HCT116 (cell line): ENCODE results near the gene TESPA1. TPM values are rescaled to one million over a fixed set of nuclear protein-coding genes. Genes with fewer than 3 reads are reported as not detected.
A peak's percentile ranks its signal among the peaks of the same experiment; 100 is the strongest.

Experiments used
- ATAC-seq: fragments of 200-7000 bp; cut with Tn5 transposase; 2 replicates; pipeline ENCODE4 v1.9.1; 2020; ENCODE audit warnings: mild to moderate bottlenecking, moderate library complexity
- BruUV-seq: library from RNA; stranded (reverse); fragments of 400-500 nt; replicated peaks from 2 replicates; lab custom pipeline; 2021; lab: Mats Ljungman, UMichigan
- CTCF ChIA-PET: fragments of 300-600 bp; sonication (Branson Sonifier 250); formaldehyde crosslinking; loops from one replicate; lab custom pipeline; 2021; ENCODE audit warnings: antibody characterized with exemption; lab: Charles Lee
- POLR2A ChIA-PET: fragments of 300-600, 350-600 bp; sonication (Branson Sonifier 250); formaldehyde crosslinking; loops from one replicate; lab custom pipeline; 2021; ENCODE audit warnings: antibody characterized with exemption; lab: Charles Lee
- RAD21 ChIA-PET, 2 experiments: fragments of 300-600 bp; sonication (Branson Sonifier 250); formaldehyde crosslinking; loops; one replicate each; lab custom pipeline; 2023; ENCODE audit warnings: low total read pairs in 2 of 2; ENCODE audit not compliant: uncharacterized antibody in 2 of 2, unreplicated experiment in 2 of 2, low non-redundant PET in 1 of 2; lab: Charles Lee
- DNase-seq: peaks from one replicate; pipeline ENCODE4 v3.0.0-alpha.2; 2010; ENCODE audit warnings: low read depth, low spot score
- H2AFZ ChIP-seq: fragments of 200-600 bp; shearing (Covaris generic), sonication (generic); 2 replicates; pipeline ENCODE4 v1.6.1; 2017; ENCODE audit warnings: low read depth, mixed run types, mixed read lengths, antibody characterized with exemption, low read length; ENCODE audit not compliant: poor library complexity, severe bottlenecking
- H3K27ac ChIP-seq: 2 replicates; pipeline ENCODE4 v1.5.1; 2012; ENCODE audit warnings: low read depth, low read length
- H3K27me3 ChIP-seq: fragments of 200-600 bp; sonication (generic); 2 replicates; pipeline ENCODE4 v1.6.1; 2016; ENCODE audit warnings: mixed run types, low read length, mixed read lengths; ENCODE audit not compliant: insufficient read depth
- H3K36me3 ChIP-seq, 2 experiments: fragments of 200-500 bp in 1 of 2; fragments of 200-600 bp in 1 of 2; sonication (Bioruptor generic) in 1 of 2; sonication (generic) in 1 of 2; 2 replicates each; pipeline versions ENCODE4 v1.5.1 to v1.6.1; 2014 to 2016; ENCODE audit warnings: low read length in 2 of 2, inconsistent platforms in 1 of 2, mixed read lengths in 1 of 2, mixed run types in 1 of 2; ENCODE audit not compliant: insufficient read depth in 2 of 2, control insufficient read depth in 1 of 2
- H3K4me1 ChIP-seq, 2 experiments: fragments of 200-600 bp in 1 of 2; sonication (generic) in 1 of 2; 2 replicates each; pipeline versions ENCODE4 v1.5.1 to v1.6.1; 2012 to 2017; ENCODE audit warnings: low read length in 2 of 2, inconsistent platforms in 1 of 2, mild to moderate bottlenecking in 1 of 2, mixed read lengths in 1 of 2, mixed run types in 1 of 2, moderate library complexity in 1 of 2; ENCODE audit not compliant: insufficient read depth in 2 of 2, control insufficient read depth in 1 of 2
- H3K4me2 ChIP-seq: fragments of 200-600 bp; sonication (generic); 2 replicates; pipeline ENCODE4 v1.6.1; 2017; ENCODE audit warnings: mixed run types, low read length, mixed read lengths
- H3K4me3 ChIP-seq, 2 experiments: fragments of 200-600 bp in 1 of 2; sonication (generic) in 1 of 2; replicated peaks in 1 of 2; 2 replicates each; pipeline ENCODE4 v1.5.1; 2011 to 2016; ENCODE audit warnings: low read length in 2 of 2, control low read depth in 1 of 2, low read depth in 1 of 2, mild to moderate bottlenecking in 1 of 2, mixed read lengths in 1 of 2, mixed run types in 1 of 2
- H3K79me2 ChIP-seq: fragments of 200-600 bp; sonication (generic); 2 replicates; pipeline ENCODE4 v1.6.1; 2017; ENCODE audit warnings: mild to moderate bottlenecking, mixed run types, low read length, moderate library complexity, mixed read lengths; ENCODE audit not compliant: insufficient read depth
- H3K9ac ChIP-seq: fragments of 200-600 bp; sonication (generic); 2 replicates; pipeline ENCODE4 v1.6.1; 2016; ENCODE audit warnings: low read length, mixed read lengths
- H3K9me2 ChIP-seq: fragments of 200-600 bp; sonication (generic), shearing (Covaris generic); 2 replicates; pipeline ENCODE4 v1.6.1; 2017; ENCODE audit warnings: mixed run types, mild to moderate bottlenecking, moderate library complexity; ENCODE audit not compliant: insufficient read depth
- H3K9me3 ChIP-seq, 2 experiments: fragments of 200-500 bp in 1 of 2; fragments of 200-600 bp in 1 of 2; sonication (Bioruptor generic) in 1 of 2; sonication (generic) in 1 of 2; 2 replicates each; pipeline ENCODE4 v1.6.1; 2014 to 2017; ENCODE audit warnings: low read length in 2 of 2, mixed read lengths in 2 of 2, inconsistent platforms in 1 of 2, low read depth in 1 of 2, mild to moderate bottlenecking in 1 of 2, mixed run types in 1 of 2, moderate library complexity in 1 of 2; ENCODE audit not compliant: control insufficient read depth in 1 of 2, insufficient read depth in 1 of 2
- H4K20me1 ChIP-seq: fragments of 200-600 bp; sonication (generic), shearing (Covaris generic); 2 replicates; pipeline ENCODE4 v1.6.1; 2017; ENCODE audit warnings: mixed run types, mild to moderate bottlenecking, moderate library complexity; ENCODE audit not compliant: insufficient read depth
- ELF1 ChIP-seq: IDR thresholded peaks from 2 replicates; pipeline ENCODE4 v1.6.1; 2012; ENCODE audit warnings: low read depth, borderline replicate concordance
- EZH2phosphoT487 ChIP-seq: fragments of 200-600 bp; IDR thresholded peaks from 2 replicates; pipeline ENCODE4 v1.6.1; 2018; ENCODE audit warnings: antibody characterized with exemption, borderline replicate concordance
- FOSL1 ChIP-seq: IDR thresholded peaks from 2 replicates; pipeline ENCODE4 v1.6.1; 2012; ENCODE audit warnings: low read depth
- JUND ChIP-seq: IDR thresholded peaks from 2 replicates; pipeline ENCODE4 v1.6.1; 2012
- POLR2A ChIP-seq: IDR thresholded peaks from 2 replicates; pipeline ENCODE4 v1.7.0; 2011; ENCODE audit warnings: borderline replicate concordance; ENCODE audit not compliant: insufficient read depth, insufficient read length; ENCODE audit errors: extremely low read depth
- POLR2AphosphoS5 ChIP-seq: IDR thresholded peaks from 2 replicates; pipeline ENCODE4 v1.6.1; 2011; ENCODE audit warnings: mild to moderate bottlenecking, low read depth, low read length, moderate library complexity
- RAD21 ChIP-seq: IDR thresholded peaks from 2 replicates; pipeline ENCODE4 v1.6.1; 2012; ENCODE audit warnings: low read depth, mild to moderate bottlenecking
- SIN3A ChIP-seq: IDR thresholded peaks from 2 replicates; pipeline ENCODE4 v1.6.1; 2012; ENCODE audit warnings: low read depth
- ZFX ChIP-seq: fragments of 450-650 bp; IDR thresholded peaks from 2 replicates; pipeline ENCODE4 v1.6.1; 2017
- intact Hi-C: fragments of 100-400 bp; cut with micrococcal nuclease; formaldehyde crosslinking; loops from 2 replicates; pipeline ENCODE4 v1.10.0; 2022
- total RNA-seq: library from RNA; stranded (reverse); gene quantifications from one replicate; pipeline ENCODE4 v1.2.1, GENCODE V29; 2021; ENCODE audit not compliant: unreplicated experiment
- TF ChIP-seq, protein P1 (sequence below): IDR thresholded peaks from 2 replicates; pipeline ENCODE4 v1.6.1; 2012; ENCODE audit warnings: low read depth

The TESPA1 gene
- total RNA-seq, 1 experiment from 2014 or later, result 0.27 TPM

DNA sequence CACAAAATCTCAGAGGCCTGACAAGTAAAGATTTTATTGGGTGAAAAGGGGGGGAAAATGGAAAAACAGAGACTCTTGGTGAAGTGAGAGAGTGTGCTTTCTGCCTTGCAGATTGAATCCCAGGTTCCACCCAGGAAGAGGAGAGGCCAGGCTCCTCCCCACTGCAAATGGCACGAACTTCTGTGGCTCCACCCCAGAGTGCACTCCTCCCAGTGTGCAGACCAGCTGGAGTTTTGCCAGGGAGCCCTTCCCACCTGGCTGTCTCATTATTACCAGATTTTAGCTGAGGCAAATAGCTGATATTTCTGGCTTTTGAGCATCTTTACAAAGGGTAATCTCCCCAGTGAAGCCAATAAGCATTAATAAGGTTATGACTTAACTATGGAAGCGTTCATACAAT is 51.9 kb downstream of the TESPA1 start:
- DNase-seq (no peak), ATAC-seq (no peak)
- Histone ChIP-seq H3K9ac (no peak overlapping the region), H2AFZ (peak overlapping the region; percentile 86), H3K9me3 (0 out of 4 replicates have a peak, but pooled peaks cover 0 to 7% of the 10 kb centered on the region in 2 experiments), H3K4me1 (peaks cover 5 to 43% of the 10 kb centered on the region in 2 experiments; a peak in 3 of 4 replicates), H3K9me2 (no peaks in the 10 kb centered on the region), H4K20me1 (no peaks in the 10 kb centered on the region), H3K27me3 (no peaks in the 10 kb centered on the region), H3K4me2 (peak overlapping the region; percentile 37; the same call in 1 of the 2 replicates), H3K27ac (no peak overlapping the region), H3K4me3 (no peak overlapping the region), H3K36me3 (no peaks in the 10 kb centered on the region), H3K79me2 (no peaks in the 10 kb centered on the region)
- ChIA-PET RAD21 (no interaction called here), CTCF (no interaction called here), POLR2A (no interaction called here)
- no TSS peak for BruUV-seq
- TF ChIP-seq ELF1 (no peak), POLR2A (no peak), EZH2phosphoT487 (no peak), FOSL1 (no peak), RAD21 (no peak), SIN3A (no peak), POLR2AphosphoS5 (no peak), ZFX (no peak), JUND (no peak)
- TF ChIP-seq, protein P1, sequence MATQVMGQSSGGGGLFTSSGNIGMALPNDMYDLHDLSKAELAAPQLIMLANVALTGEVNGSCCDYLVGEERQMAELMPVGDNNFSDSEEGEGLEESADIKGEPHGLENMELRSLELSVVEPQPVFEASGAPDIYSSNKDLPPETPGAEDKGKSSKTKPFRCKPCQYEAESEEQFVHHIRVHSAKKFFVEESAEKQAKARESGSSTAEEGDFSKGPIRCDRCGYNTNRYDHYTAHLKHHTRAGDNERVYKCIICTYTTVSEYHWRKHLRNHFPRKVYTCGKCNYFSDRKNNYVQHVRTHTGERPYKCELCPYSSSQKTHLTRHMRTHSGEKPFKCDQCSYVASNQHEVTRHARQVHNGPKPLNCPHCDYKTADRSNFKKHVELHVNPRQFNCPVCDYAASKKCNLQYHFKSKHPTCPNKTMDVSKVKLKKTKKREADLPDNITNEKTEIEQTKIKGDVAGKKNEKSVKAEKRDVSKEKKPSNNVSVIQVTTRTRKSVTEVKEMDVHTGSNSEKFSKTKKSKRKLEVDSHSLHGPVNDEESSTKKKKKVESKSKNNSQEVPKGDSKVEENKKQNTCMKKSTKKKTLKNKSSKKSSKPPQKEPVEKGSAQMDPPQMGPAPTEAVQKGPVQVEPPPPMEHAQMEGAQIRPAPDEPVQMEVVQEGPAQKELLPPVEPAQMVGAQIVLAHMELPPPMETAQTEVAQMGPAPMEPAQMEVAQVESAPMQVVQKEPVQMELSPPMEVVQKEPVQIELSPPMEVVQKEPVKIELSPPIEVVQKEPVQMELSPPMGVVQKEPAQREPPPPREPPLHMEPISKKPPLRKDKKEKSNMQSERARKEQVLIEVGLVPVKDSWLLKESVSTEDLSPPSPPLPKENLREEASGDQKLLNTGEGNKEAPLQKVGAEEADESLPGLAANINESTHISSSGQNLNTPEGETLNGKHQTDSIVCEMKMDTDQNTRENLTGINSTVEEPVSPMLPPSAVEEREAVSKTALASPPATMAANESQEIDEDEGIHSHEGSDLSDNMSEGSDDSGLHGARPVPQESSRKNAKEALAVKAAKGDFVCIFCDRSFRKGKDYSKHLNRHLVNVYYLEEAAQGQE, result no peak
- intact Hi-C loops, result no loop called here
